Amygdala (tissue), 56 donors: ENCODE measurements around the gene HPS1.
"Not testable (repeated sequence)": the region's sequence is repeated elsewhere in the genome, so short reads cannot be mapped to it uniquely, and the experiment has no call there.

ENCODE experiments used
- DNase-seq, 56 donors: peaks; one replicate each; lab custom pipeline; 2025; lab: John Stamatoyannopoulos, UW

The HPS1 gene

GRCh38 chr10:98397089-98397600 lies 49.6 kb downstream of the HPS1 start:
- no peak for DNase-seq

GRCh38 chr10:98396096-98397063 lies 50.4 kb downstream of the HPS1 start:
- no peak for DNase-seq

- DNase-seq = no peak
These were observed 51.8 kb downstream of the HPS1 start for GRCh38 chr10:98394851-98395440.

- peak in 24 of 56 donors; percentile 3 to 55 (median 22) for DNase-seq
These were observed 55.1 kb downstream of the HPS1 start for GRCh38 chr10:98391578-98391991.

- no peak for DNase-seq
These were observed 55.7 kb downstream of the HPS1 start for GRCh38 chr10:98391065-98391464.

- DNase-seq = no peak
These were observed 56.3 kb downstream of the HPS1 start for GRCh38 chr10:98390406-98390805.

GRCh38 chr10:98389398-98389797 lies 57.3 kb downstream of the HPS1 start:
- DNase-seq = no peak

GRCh38 chr10:98388101-98388655 lies 58.6 kb downstream of the HPS1 start:
- DNase-seq = no peak

GRCh38 chr10:98384531-98385133 lies 62.1 kb downstream of the HPS1 start:
- no peak for DNase-seq

- no peak for DNase-seq
These were observed 62.9 kb downstream of the HPS1 start for GRCh38 chr10:98383869-98384268.

- not testable (repeated sequence) for DNase-seq
These were observed 63.5 kb downstream of the HPS1 start for GRCh38 chr10:98383134-98383667.

- no peak for DNase-seq
These were observed 64.0 kb downstream of the HPS1 start for GRCh38 chr10:98382691-98383101.

GRCh38 chr10:98380493-98381339 lies 66.0 kb downstream of the HPS1 start:
- DNase-seq = no peak

GRCh38 chr10:98378722-98379121 lies 68.0 kb downstream of the HPS1 start:
- DNase-seq = peak in 3 of 56 donors; percentile 4 to 26 (median 5)

GRCh38 chr10:98377536-98377935 lies 69.2 kb downstream of the HPS1 start:
- no peak for DNase-seq

- no peak for DNase-seq
These were observed 69.7 kb downstream of the HPS1 start for GRCh38 chr10:98377001-98377400.

- peak in 6 of 56 donors; percentile 3 to 34 (median 6) for DNase-seq
These were observed 70.2 kb downstream of the HPS1 start for GRCh38 chr10:98376485-98376884.

GRCh38 chr10:98374217-98374985 lies 72.3 kb downstream of the HPS1 start:
- peak in 3 of 56 donors; percentile 4 to 15 (median 4) for DNase-seq
